HL-60 (cell line): Measurements from ENCODE around the gene CUL2.

ENCODE experiments used
- DNase-seq, 2 experiments: peaks; one replicate each; pipeline ENCODE4 v3.0.0-alpha.2; 2010 to 2020; ENCODE audit warnings: low read depth in 1 of 2, low spot score in 1 of 2
- H3K27ac ChIP-seq: fragments of 250-450 bp; sonication (Bioruptor Pico); replicated peaks from 2 replicates; pipeline ENCODE4 v1.5.1; 2020; ENCODE audit warnings: mild to moderate bottlenecking, moderate library complexity
- H3K27me3 ChIP-seq: fragments of 250-450 bp; sonication (Bioruptor Pico); 2 replicates; pipeline ENCODE4 v1.5.1; 2021; ENCODE audit warnings: mild to moderate bottlenecking, moderate library complexity; ENCODE audit not compliant: insufficient read depth, poor library complexity, severe bottlenecking
- H3K4me3 ChIP-seq: replicated peaks from 2 replicates; pipeline ENCODE4 v1.5.1; 2011; ENCODE audit warnings: mild to moderate bottlenecking, control low read depth, low read length; ENCODE audit not compliant: insufficient read depth
- CTCF ChIP-seq: IDR thresholded peaks from one replicate; pipeline ENCODE4 v1.5.1; 2011; ENCODE audit warnings: low read length, control low read depth, inconsistent platforms; ENCODE audit not compliant: insufficient read depth
- GABPA ChIP-seq: IDR thresholded peaks from 2 replicates; pipeline ENCODE4 v1.6.1; 2012; ENCODE audit warnings: low read depth
- POLR2AphosphoS5 ChIP-seq: IDR thresholded peaks from 2 replicates; pipeline ENCODE4 v1.6.1; 2012; ENCODE audit warnings: low read depth
- REST ChIP-seq: IDR thresholded peaks from 2 replicates; pipeline ENCODE4 v1.6.1; 2012; ENCODE audit warnings: low read depth; ENCODE audit not compliant: insufficient replicate concordance
- SPI1 ChIP-seq: IDR thresholded peaks from 2 replicates; pipeline ENCODE4 v1.6.1; 2012; ENCODE audit warnings: low read depth, mild to moderate bottlenecking, borderline replicate concordance

CUL2 gene

GRCh38 chr10:35000936-35001335 lies 89.2 kb downstream of the CUL2 start:
- DNase-seq: no peak
- no peak overlapping the region for H3K27ac ChIP-seq
- no peak overlapping the region for H3K4me3 ChIP-seq
- no peak for TF ChIP-seq REST
- no peak for TF ChIP-seq SPI1
- no peak for TF ChIP-seq CTCF
- no peak for TF ChIP-seq POLR2AphosphoS5
- TF ChIP-seq GABPA: no peak
- H3K27me3 ChIP-seq: no peaks in the 10 kb centered on the region

- Histone ChIP-seq H3K4me3 (no peak overlapping the region), H3K27ac (no peak overlapping the region), H3K27me3 (no peaks in the 10 kb centered on the region)
- TF ChIP-seq GABPA: no peak
- no peak for TF ChIP-seq SPI1
- no peak for TF ChIP-seq CTCF
- TF ChIP-seq POLR2AphosphoS5: no peak
- no peak for TF ChIP-seq REST
- no peak for DNase-seq
Measured at GRCh38 chr10:34999532-34999931, 90.6 kb downstream of the CUL2 start.

GRCh38 chr10:34998940-34999339 lies 91.2 kb downstream of the CUL2 start:
- no peak overlapping the region for H3K4me3 ChIP-seq
- no peak for DNase-seq

More at GRCh38 chr10:34998940-34999339, 91.2 kb downstream of the CUL2 start:
- no peaks in the 10 kb centered on the region for H3K27me3 ChIP-seq
- no peak overlapping the region for H3K27ac ChIP-seq
- TF ChIP-seq CTCF: no peak
- no peak for TF ChIP-seq REST
- TF ChIP-seq POLR2AphosphoS5: no peak
- TF ChIP-seq GABPA: no peak
- TF ChIP-seq SPI1: no peak
